ENCODE results near the gene CMSS1.

- TF ChIP-seq CTCF (IDR thresholded peaks at IDR 0.05) (no peak), POLR2A (IDR thresholded peaks at IDR 0.05) (no peak), EP300 (IDR thresholded peaks at IDR 0.05) (no peak)
These were observed 337.9 kb downstream of the CMSS1 start for GRCh38 chr3:100155590-100155989.
